Omental fat pad (tissue), 4 donors: ENCODE measurements around the gene SP140. TPM values are rescaled to one million over a fixed set of nuclear protein-coding genes. Genes with fewer than 3 reads are reported as not detected.
"Not testable (repeated sequence)": the region's sequence is repeated elsewhere in the genome, so short reads cannot be mapped to it uniquely, and the experiment has no call there.

ENCODE experiments used
- ATAC-seq: fragments of 150-250 bp; one replicate; pipeline ENCODE4 v1.9.1; 2016; ENCODE audit warnings: mild to moderate bottlenecking, moderate library complexity; ENCODE audit not compliant: low FRiP score
- DNase-seq: peaks from one replicate; pipeline ENCODE4 v3.0.0-alpha.2; 2019; ENCODE audit warnings: low spot score
- CTCF ChIP-seq, 3 donors: fragments of 450-650 bp; IDR thresholded peaks; one replicate each; pipeline ENCODE4 v1.5.1; 2016 to 2017; ENCODE audit warnings: antibody characterized with exemption in 3 of 3, mild to moderate bottlenecking in 3 of 3, moderate library complexity in 2 of 3
- total RNA-seq, 4 donors: library from RNA; depleted of rRNA; stranded (reverse); fragments of >200 nt; gene quantifications; one replicate each; pipeline ENCODE4 v1.1.0, GENCODE V29; 2016

SP140 gene
- total RNA-seq, 4 donors from 2014 or later = 2.1 to 9.7 (median 5.4) TPM

DNA sequence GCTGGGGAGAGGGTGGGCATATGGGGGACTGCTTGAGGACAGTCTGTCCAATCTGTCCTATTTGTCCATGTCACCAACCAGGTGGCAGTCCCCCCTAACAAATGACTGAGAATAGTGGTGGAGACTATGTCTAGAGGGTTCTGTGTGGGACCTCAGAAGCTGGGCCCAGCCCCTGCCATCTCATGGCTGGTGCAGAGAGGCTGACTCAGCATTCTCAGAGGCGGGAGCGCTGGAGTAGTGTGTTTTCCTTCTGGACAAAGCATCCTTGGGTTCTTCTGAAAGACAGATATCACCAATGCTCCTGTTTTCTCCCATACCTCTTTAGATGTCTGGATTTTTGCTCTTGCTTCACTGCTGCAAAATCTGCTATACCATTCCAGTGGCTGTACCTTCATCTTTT is 57.4 kb downstream of the SP140 start:
- no peak for TF ChIP-seq CTCF (IDR thresholded peaks at IDR 0.05)
- no peak for DNase-seq
- no peak for ATAC-seq

GRCh38 chr2:230286048-230286447 is 60.5 kb downstream of the SP140 start:
- no peak for ATAC-seq
- TF ChIP-seq CTCF (IDR thresholded peaks at IDR 0.05) = no peak
- no peak for DNase-seq

DNA sequence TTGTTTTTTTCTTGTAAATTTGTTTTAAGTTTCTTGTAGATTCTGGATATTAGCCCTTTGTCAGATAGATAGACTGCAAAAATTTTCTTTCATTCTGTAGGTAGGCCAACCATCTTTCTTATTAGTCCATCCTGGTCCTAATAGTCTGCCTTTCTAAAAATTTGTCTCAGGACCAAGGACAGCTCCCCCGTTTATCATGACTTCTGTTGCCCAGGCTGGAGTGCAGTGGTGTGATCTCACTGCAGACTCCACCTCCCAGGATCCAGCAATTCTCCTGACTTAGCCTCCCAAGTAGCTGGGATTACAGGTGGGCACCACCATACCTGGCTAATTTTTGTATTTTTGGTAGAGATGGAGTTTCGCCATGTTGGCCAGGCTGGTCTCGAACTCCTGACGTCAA is 63.8 kb downstream of the SP140 start:
- not testable (repeated sequence) for ATAC-seq, DNase-seq

DNA sequence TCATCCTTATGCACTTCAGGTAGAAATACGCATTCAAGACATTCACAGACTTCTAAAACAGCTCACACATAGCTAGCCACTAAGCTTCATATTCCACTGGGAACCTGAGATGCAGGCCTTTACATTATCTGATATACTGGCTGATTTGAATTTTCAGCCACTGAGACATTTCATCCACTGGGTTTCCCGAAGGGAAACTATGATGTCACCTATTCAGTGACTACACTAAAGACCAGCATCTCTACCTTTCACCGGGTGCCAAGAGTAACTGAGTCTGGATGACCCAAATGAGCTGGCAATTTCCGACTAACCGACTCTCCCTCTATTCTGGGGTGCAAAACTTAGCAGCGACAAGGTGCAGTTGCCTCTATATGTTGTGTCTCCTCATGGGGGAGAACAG is 69.7 kb downstream of the SP140 start:
- ATAC-seq (no peak), DNase-seq (no peak)
- TF ChIP-seq CTCF (IDR thresholded peaks at IDR 0.05) = no peak

DNA sequence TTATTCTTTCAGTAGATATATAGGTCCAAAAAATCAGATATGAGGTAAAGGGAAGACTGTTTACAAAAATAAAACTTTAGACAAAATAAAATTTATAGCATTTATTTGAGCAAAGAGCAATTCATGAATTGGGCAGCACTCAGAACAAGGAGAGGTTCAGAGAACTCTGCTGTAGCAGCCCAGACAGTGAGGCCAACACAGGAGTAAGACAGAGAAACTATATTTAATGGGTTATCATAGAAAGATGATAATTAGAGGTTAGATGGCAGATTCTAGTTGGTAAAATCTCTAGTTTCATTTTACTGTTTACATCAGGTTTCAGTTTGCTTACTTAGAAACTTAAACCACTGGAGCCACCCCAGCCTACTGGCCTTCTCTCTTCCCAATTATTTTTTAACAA is 71.4 kb downstream of the SP140 start:
- no peak for DNase-seq
- TF ChIP-seq CTCF (IDR thresholded peaks at IDR 0.05) = no peak
- no peak for ATAC-seq

DNA sequence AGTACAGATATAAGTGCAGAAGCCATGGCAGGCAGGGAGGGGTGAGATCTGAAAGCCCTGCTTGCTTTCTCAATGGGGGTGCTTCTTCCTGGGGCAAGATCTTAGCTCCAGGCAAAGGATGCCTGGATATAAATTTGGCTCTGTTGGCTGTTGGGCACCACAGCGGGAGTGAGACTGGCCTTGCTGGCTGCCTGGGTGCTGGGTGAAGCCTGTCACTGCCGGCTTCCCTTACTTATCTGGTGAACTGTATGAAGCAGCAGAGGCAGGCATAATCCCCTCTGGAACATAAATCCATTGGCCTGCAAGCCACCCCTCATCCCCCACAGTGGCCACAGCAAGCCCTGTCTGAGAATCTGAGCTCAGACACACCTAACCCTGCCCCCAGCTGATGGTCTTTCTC is 74.1 kb downstream of the SP140 start:
- ATAC-seq (no peak), DNase-seq (no peak)
- TF ChIP-seq CTCF (IDR thresholded peaks at IDR 0.05) = no peak

DNA sequence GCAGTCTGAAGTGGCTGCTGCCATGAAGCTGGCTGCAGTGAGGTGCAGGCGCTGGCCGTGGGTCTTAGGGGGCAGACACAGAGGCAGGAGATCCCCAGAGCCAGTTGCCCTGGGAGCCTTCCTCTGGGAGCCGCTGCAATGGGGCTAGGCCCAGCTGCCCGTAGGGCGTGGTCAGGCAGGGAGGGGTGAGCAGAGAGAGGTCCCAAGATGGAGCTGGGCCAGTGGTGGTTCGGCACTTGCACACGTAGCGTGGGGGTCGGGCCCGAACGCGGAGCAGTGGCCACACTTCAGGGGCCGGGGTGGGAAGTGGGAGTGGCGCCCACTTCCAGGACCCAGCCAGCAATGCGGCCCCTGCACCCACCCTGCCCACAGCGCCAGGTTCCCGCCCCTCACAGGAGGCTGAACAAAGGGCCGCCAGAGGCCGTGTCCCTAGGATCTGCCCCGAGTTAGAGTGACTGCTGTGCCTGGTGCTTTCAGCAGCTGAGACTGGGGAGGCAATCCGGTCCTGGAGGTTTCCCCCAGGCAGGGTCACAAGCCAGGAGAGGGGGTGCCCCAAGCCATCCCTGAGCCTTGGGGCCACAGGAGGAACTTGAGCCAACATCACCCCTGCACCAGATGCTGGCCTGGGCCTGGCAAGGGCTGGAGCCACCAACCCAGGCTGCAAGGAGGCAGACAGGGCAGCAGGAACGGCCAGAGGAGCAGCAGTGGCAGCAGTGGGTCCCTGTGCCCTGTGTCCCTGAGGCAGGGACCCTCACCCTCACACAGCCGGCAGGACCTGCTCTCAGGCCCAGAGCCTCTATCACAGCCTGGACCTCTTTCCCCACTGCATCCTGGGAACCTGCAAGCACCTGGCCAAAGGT is 80.1 kb downstream of the SP140 start:
- TF ChIP-seq CTCF (IDR thresholded peaks at IDR 0.05) = no peak
- DNase-seq (no peak), ATAC-seq (no peak)
